Measurements from ENCODE around the gene OLFM1. TPM values are rescaled to one million over a fixed set of nuclear protein-coding genes. Genes with fewer than 3 reads are reported as not detected.

OLFM1 gene
- total RNA-seq (21.8 TPM), polyA plus RNA-seq (45.7 TPM)

DNA sequence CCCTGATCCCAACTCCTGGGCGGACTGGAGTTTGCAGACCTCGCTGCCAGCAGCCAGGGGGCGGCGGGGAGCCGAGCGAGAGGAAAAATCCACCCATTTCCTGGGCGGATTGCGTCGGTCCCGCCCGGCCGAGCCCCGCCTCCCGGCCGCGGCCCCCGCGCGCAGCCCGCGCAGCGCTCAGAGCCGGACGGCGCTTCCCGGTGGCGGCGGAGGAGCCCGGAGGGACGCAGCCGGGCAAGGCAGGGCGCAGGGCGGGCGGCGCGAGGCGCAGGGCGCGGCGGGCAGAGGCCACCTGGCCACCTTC lies at the start of gene OLFM1:
OLFM1 (plus strand) TSS at position 180 of the 304 bp plus-strand sequence. CDS start 322 bp downstream, outside the sequence.
- H3K4me3 ChIP-seq (ENCODE audit: low read depth, low read length), result peak within 1 kb of the TSS; percentile 46
- no peak for DNase-seq (ENCODE audit: extremely low spot score)
- no peaks in the 10 kb centered on the region for H3K36me3 ChIP-seq (ENCODE audit: insufficient read depth)
- no peak within 1 kb of the TSS for H3K27ac ChIP-seq (ENCODE audit: low read depth)
- H3K4me1 ChIP-seq (ENCODE audit: insufficient read depth), result no peaks in the 10 kb centered on the region
- under 1% methylated on average over 40 of the region's 40 CpGs for WGBS

DNA sequence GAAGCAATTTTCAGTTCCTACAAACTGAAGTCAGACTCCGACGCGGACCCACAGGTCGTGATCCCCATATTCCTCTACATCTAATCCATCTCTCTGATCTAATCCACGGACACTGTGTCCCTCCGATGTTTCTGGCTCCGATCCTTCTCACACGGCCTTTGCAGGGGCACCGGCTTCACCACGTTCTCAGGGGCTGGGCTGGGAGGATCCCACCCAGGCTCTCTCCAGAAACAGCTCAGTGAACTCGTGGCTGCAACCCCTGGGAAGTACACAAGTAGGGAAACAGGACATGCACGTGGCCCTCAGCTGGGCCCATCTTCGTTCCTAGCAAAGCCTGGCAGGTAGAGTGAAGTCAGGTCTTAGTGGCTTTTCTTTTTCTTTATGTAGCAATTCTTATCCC lies 49.1 kb upstream of the OLFM1 start:
- H3K4me3 ChIP-seq (ENCODE audit: low read depth, low read length), result no peak overlapping the region
- H3K4me1 ChIP-seq (ENCODE audit: insufficient read depth), result no peaks in the 10 kb centered on the region
- DNase-seq (ENCODE audit: extremely low spot score), result no peak
- WGBS, result 53% methylated on average over 13 of the region's 13 CpGs
- no peaks in the 10 kb centered on the region for H3K36me3 ChIP-seq (ENCODE audit: insufficient read depth)
- H3K27ac ChIP-seq (ENCODE audit: low read depth), result no peak overlapping the region

GRCh38 chr9:135038826-135039225 lies 48.6 kb upstream of the OLFM1 start:
- H3K4me3 ChIP-seq (ENCODE audit: low read depth, low read length), result no peak overlapping the region
- no peaks in the 10 kb centered on the region for H3K4me1 ChIP-seq (ENCODE audit: insufficient read depth)
- no peaks in the 10 kb centered on the region for H3K36me3 ChIP-seq (ENCODE audit: insufficient read depth)
- WGBS, result 67% methylated on average over 3 of the region's 3 CpGs
- DNase-seq (ENCODE audit: extremely low spot score), result no peak
- H3K27ac ChIP-seq (ENCODE audit: low read depth), result no peak overlapping the region

- H3K4me1 ChIP-seq (ENCODE audit: insufficient read depth), result no peaks in the 10 kb centered on the region
- WGBS, result 82% methylated on average over 14 of the region's 14 CpGs
- no peak overlapping the region for H3K27ac ChIP-seq (ENCODE audit: low read depth)
- H3K36me3 ChIP-seq (ENCODE audit: insufficient read depth), result no peaks in the 10 kb centered on the region
- no peak overlapping the region for H3K4me3 ChIP-seq (ENCODE audit: low read depth, low read length)
- no peak for DNase-seq (ENCODE audit: extremely low spot score)
Measured at GRCh38 chr9:135039266-135039870, 48.1 kb upstream of the OLFM1 start.

GRCh38 chr9:135039916-135040645 lies 47.4 kb upstream of the OLFM1 start:
- Histone ChIP-seq H3K4me1 (ENCODE audit: insufficient read depth) (no peaks in the 10 kb centered on the region), H3K27ac (ENCODE audit: low read depth) (no peak overlapping the region), H3K4me3 (ENCODE audit: low read depth, low read length) (no peak overlapping the region), H3K36me3 (ENCODE audit: insufficient read depth) (no peaks in the 10 kb centered on the region)
- 72% methylated on average over 9 of the region's 9 CpGs for WGBS
- DNase-seq (ENCODE audit: extremely low spot score), result no peak

DNA sequence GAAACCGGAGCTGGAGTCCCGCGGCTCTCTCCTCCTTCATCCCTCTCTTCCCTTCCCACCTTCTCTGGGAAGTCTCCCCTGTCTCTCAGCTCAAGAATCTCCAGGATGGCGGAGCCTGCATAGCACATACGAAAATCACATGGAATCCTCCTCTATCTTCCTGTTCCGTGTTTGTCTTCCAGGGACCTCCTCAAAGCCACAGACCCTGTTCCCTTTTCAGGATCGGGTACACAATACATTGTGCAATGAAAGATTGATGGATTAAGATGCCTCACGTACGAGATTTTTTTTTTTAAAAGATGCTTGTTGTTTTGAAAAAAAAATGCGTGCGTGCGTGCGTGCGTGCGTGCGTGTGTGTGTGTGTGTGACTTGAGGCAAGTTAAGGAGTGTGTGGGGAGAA lies 46.6 kb upstream of the OLFM1 start:
- H3K4me1 ChIP-seq (ENCODE audit: insufficient read depth), result no peaks in the 10 kb centered on the region
- WGBS, result 69% methylated on average over 16 of the region's 16 CpGs
- H3K4me3 ChIP-seq (ENCODE audit: low read depth, low read length), result no peak overlapping the region
- DNase-seq (ENCODE audit: extremely low spot score), result no peak
- no peaks in the 10 kb centered on the region for H3K36me3 ChIP-seq (ENCODE audit: insufficient read depth)
- H3K27ac ChIP-seq (ENCODE audit: low read depth), result no peak overlapping the region

GRCh38 chr9:135043345-135043744 lies 44.1 kb upstream of the OLFM1 start:
- no peak overlapping the region for H3K27ac ChIP-seq (ENCODE audit: low read depth)
- H3K36me3 ChIP-seq (ENCODE audit: insufficient read depth), result no peaks in the 10 kb centered on the region
- DNase-seq (ENCODE audit: extremely low spot score), result no peak
- WGBS, result 75% methylated on average over 11 of the region's 11 CpGs
- H3K4me1 ChIP-seq (ENCODE audit: insufficient read depth), result no peaks in the 10 kb centered on the region
- no peak overlapping the region for H3K4me3 ChIP-seq (ENCODE audit: low read depth, low read length)

DNA sequence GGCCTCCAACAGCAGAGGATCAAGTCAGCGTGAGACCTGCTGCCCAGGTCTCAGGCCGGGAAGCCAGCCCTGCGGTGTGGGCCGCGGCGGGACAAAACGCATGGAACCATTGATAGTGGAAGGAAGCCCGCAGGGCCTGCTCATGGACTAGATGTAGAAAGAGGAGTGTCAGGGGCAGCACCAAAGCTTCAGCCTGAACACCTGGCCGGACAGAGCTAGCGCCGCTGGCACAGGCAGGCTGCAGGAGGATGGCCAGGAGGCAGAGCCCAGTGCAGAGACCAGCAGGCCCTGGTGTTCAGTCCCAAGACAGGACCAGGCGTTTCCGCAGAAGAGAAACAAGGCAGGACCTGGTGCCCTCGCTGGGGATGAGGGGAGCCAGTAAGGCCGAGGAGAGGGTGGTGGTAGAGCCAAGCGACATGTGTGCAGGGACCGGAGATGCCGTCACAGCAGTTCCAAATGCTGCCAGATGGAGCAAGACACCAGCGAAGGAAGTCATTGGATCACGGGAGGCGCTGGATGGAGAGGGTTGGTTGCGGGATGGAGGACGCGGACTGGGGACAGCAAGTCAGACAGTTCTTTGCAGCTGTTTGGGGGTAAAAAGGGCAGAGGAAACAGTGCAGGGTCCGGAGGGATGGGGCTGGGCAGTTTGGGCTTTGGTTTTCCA lies 42.1 kb upstream of the OLFM1 start:
- H3K27ac ChIP-seq (ENCODE audit: low read depth), result no peak overlapping the region
- no peaks in the 10 kb centered on the region for H3K36me3 ChIP-seq (ENCODE audit: insufficient read depth)
- no peaks in the 10 kb centered on the region for H3K4me1 ChIP-seq (ENCODE audit: insufficient read depth)
- DNase-seq (ENCODE audit: extremely low spot score), result no peak
- WGBS, result 81% methylated on average over 25 of the region's 25 CpGs
- H3K4me3 ChIP-seq (ENCODE audit: low read depth, low read length), result no peak overlapping the region

DNA sequence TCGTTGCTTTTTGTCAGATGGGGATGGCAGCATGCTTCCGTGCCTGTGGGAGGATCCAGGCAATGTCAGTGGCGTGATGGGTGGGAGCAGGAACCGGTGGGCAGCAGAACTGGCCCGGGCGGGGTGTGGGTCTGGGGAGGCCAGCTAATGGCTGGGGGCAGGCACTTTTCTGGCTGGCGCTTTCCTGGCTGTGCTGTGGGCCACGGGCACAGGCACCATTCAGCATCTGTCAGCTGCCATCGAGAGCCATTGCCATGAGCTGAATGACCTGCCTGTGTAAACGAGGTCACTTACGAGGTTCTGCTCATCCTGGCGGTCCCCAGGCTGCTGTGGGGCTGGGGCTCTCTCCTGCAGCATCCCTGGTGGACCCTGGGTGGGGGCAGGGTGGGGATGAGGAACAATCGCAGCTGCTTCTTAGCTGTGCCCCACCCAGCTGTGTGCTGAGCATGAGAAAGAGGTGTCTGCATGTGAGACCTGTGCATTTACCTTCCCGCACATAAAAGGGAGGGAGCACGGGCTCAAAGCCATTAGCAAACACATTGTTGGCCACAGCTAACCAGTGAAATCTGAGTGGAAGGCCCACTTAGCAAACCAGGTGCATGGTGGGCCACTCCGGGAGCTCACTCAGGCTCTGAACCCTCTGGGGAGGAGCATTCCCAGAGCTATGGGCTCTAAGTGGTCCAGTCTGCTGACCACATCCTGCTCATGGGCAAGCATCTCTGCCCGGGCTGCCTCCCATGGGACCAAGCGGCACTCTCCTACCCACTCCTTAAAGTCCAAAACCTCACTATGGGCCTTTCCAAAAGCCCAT lies 41.3 kb upstream of the OLFM1 start:
- Histone ChIP-seq H3K36me3 (ENCODE audit: insufficient read depth) (no peaks in the 10 kb centered on the region), H3K4me1 (ENCODE audit: insufficient read depth) (no peaks in the 10 kb centered on the region), H3K4me3 (ENCODE audit: low read depth, low read length) (no peak overlapping the region), H3K27ac (ENCODE audit: low read depth) (no peak overlapping the region)
- WGBS, result 70% methylated on average over 18 of the region's 18 CpGs
- no peak for DNase-seq (ENCODE audit: extremely low spot score)

GRCh38 chr9:135046739-135047350 lies 40.6 kb upstream of the OLFM1 start:
- no peaks in the 10 kb centered on the region for H3K4me1 ChIP-seq (ENCODE audit: insufficient read depth)
- H3K27ac ChIP-seq (ENCODE audit: low read depth), result no peak overlapping the region
- no peak for DNase-seq (ENCODE audit: extremely low spot score)
- no peaks in the 10 kb centered on the region for H3K36me3 ChIP-seq (ENCODE audit: insufficient read depth)
- 85% methylated on average over 12 of the region's 12 CpGs for WGBS
- H3K4me3 ChIP-seq (ENCODE audit: low read depth, low read length), result no peak overlapping the region

DNA sequence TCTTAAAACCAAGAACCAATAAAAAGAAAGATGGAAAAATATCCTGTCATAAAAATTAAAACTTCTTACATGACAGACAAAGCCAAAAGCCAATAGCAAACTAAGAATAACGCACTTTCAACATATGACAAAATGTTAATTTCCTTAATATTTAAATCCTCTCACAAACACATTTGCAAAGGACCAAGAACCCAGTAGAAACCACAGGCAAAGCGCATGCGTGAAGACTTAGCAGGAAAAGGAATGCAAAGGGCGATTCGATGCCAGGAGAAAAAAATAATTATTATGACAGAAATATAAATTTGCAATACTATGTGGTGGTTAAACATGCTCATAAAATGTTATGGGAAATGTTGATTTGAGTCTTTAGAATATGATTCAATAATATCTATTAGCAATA lies 39.9 kb upstream of the OLFM1 start:
- 77% methylated on average over 5 of the region's 5 CpGs for WGBS
- Histone ChIP-seq H3K4me1 (ENCODE audit: insufficient read depth) (no peaks in the 10 kb centered on the region), H3K4me3 (ENCODE audit: low read depth, low read length) (no peak overlapping the region), H3K36me3 (ENCODE audit: insufficient read depth) (no peaks in the 10 kb centered on the region), H3K27ac (ENCODE audit: low read depth) (no peak overlapping the region)
- DNase-seq (ENCODE audit: extremely low spot score), result no peak

GRCh38 chr9:135048046-135048757 lies 39.3 kb upstream of the OLFM1 start:
- no peaks in the 10 kb centered on the region for H3K36me3 ChIP-seq (ENCODE audit: insufficient read depth)
- H3K27ac ChIP-seq (ENCODE audit: low read depth), result no peak overlapping the region
- 70% methylated on average over 11 of the region's 11 CpGs for WGBS
- H3K4me3 ChIP-seq (ENCODE audit: low read depth, low read length), result no peak overlapping the region
- no peak for DNase-seq (ENCODE audit: extremely low spot score)
- H3K4me1 ChIP-seq (ENCODE audit: insufficient read depth), result no peaks in the 10 kb centered on the region
